Stimulated activated CD8-positive, alpha-beta memory T cell treated with anti-CD3 and anti-CD28 coated beads, Interleukin-7, amount 100 ng/mL, for 48 hours (primary cell): ENCODE measurements around the gene NAALAD2.
"Not testable (repeated sequence)": the region's sequence is repeated elsewhere in the genome, so short reads cannot be mapped to it uniquely, and the experiment has no call there.

ENCODE experiments used
- DNase-seq, 2 donors: peaks; one replicate each; pipeline ENCODE4 v3.0.0-alpha.2; 2020; ENCODE audit warnings: low read depth in 1 of 2; ENCODE audit errors: extremely low read depth in 1 of 2

The NAALAD2 gene

GRCh38 chr11:90239967-90240636 lies 105.6 kb downstream of the NAALAD2 start:
- DNase-seq: not testable (repeated sequence)

GRCh38 chr11:90241414-90241813 lies 107.0 kb downstream of the NAALAD2 start:
- DNase-seq: no peak
